Mammary epithelial cell (primary cell): ENCODE data around the gene SLC25A13.

Source experiments
- EZH2 ChIP-seq: IDR thresholded peaks from 2 replicates; pipeline ENCODE4 v1.6.1; 2012; ENCODE audit warnings: low read length, inconsistent platforms, borderline replicate concordance
- TF ChIP-seq, protein P1 (sequence below), 2 donors: IDR thresholded peaks in 1 of 2; conservative IDR thresholded peaks in 1 of 2; 2 replicates each; pipeline ENCODE4 v1.5.1; 2011 to 2012; ENCODE audit warnings: inconsistent platforms in 2 of 2, low read length in 2 of 2, mild to moderate bottlenecking in 2 of 2, control low read depth in 1 of 2, low read depth in 1 of 2; ENCODE audit not compliant: insufficient read depth in 1 of 2; ENCODE audit errors: extremely low read depth in 1 of 2

DNA sequence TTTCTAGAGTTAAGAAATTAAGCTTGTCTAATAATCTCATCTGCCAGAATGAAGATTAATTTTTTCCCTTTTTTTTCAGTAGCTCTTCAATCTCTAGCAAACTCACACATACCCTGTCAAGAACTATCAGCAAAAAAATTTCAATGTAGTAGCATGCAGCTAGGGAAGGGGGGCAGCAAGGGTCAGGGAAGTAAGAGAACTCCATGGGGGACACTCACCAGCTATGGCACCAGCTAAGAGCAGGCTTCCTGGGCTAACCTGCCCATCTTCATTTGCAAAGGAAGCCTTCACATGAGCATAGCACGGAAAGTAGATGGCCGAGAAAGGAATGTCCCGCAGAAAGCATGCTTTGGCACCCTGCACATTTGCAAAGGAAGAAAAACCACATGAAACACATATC, 190.4 kb downstream of the SLC25A13 start:
- TF ChIP-seq, protein P1, sequence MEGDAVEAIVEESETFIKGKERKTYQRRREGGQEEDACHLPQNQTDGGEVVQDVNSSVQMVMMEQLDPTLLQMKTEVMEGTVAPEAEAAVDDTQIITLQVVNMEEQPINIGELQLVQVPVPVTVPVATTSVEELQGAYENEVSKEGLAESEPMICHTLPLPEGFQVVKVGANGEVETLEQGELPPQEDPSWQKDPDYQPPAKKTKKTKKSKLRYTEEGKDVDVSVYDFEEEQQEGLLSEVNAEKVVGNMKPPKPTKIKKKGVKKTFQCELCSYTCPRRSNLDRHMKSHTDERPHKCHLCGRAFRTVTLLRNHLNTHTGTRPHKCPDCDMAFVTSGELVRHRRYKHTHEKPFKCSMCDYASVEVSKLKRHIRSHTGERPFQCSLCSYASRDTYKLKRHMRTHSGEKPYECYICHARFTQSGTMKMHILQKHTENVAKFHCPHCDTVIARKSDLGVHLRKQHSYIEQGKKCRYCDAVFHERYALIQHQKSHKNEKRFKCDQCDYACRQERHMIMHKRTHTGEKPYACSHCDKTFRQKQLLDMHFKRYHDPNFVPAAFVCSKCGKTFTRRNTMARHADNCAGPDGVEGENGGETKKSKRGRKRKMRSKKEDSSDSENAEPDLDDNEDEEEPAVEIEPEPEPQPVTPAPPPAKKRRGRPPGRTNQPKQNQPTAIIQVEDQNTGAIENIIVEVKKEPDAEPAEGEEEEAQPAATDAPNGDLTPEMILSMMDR (conservative IDR thresholded peaks at IDR 0.05 in 1 of 2, IDR thresholded peaks at IDR 0.05 in 1 of 2; ENCODE audit: extremely low read depth in 1 of 2, insufficient read depth in 1 of 2, low read depth in 1 of 2, low read length in 2 of 2): no peak
- no peak for TF ChIP-seq EZH2
